Measurements from ENCODE around the gene RNF115. TPM values are rescaled to one million over a fixed set of nuclear protein-coding genes. Genes with fewer than 3 reads are reported as not detected.
A peak's percentile ranks its signal among the peaks of the same experiment; 100 is the strongest.

RNF115 gene
- total and polyA plus RNA-seq, 2 of the 13 experiments (the other 11 are each of a cell fraction or from before 2014, with no cell fraction given) = 6.0 to 10.1 TPM

GRCh38 chr1:145859491-145860023 is 35.7 kb upstream of the RNF115 start (continued):
- 0 out of 2 replicates have a peak, but pooled peaks have one; percentile 34 for TF ChIP-seq RERE (CRISPR knock-in tag; IDR thresholded peaks at IDR 0.05; ENCODE audit: low read depth)
- TF ChIP-seq REXO4 (CRISPR knock-in tag; IDR thresholded peaks at IDR 0.05; ENCODE audit: borderline replicate concordance) = no peak
- no peak for TF ChIP-seq NRL (CRISPR knock-in tag; IDR thresholded peaks at IDR 0.05; ENCODE audit: borderline replicate concordance)
- 0 out of 2 replicates have a peak, but pooled peaks have one; percentile 36 for TF ChIP-seq ZNF451 (CRISPR knock-in tag; IDR thresholded peaks at IDR 0.05)
- TF ChIP-seq RFXANK (CRISPR knock-in tag; IDR thresholded peaks at IDR 0.05) = no peak
- TF ChIP-seq MXI1 (IDR thresholded peaks at IDR 0.05; ENCODE audit: borderline replicate concordance, low read depth, low read length) = peak; percentile 56; the same call in 1 of the 3 replicates
- peak; percentile 68 for TF ChIP-seq XRCC5 (optimal IDR thresholded peaks at IDR 0.05; ENCODE audit: low read length)
- TF ChIP-seq ASH2L (IDR thresholded peaks at IDR 0.05; ENCODE audit: insufficient read length, low read depth, low read length) = peak; percentile 58
- TF ChIP-seq HES4 (CRISPR knock-in tag; IDR thresholded peaks at IDR 0.05; ENCODE audit: borderline replicate concordance) = peak; percentile 7; the same call in 1 of the 2 replicates
- TF ChIP-seq SPEN (CRISPR knock-in tag; IDR thresholded peaks at IDR 0.05; ENCODE audit: low read depth) = no peak; the same call in 1 of the 2 replicates
- no peak for TF ChIP-seq ZNF562 (CRISPR knock-in tag; IDR thresholded peaks at IDR 0.05; ENCODE audit: borderline replicate concordance)
- TF ChIP-seq FLYWCH1 (CRISPR knock-in tag; IDR thresholded peaks at IDR 0.05) = no peak
- 0 out of 2 replicates have a peak, but pooled peaks have one; percentile 8 for TF ChIP-seq ZSCAN31 (CRISPR knock-in tag; IDR thresholded peaks at IDR 0.05; ENCODE audit: low read depth)
- 0 out of 2 replicates have a peak, but pooled peaks have one; percentile 13 for TF ChIP-seq ZBTB38 (CRISPR knock-in tag; IDR thresholded peaks at IDR 0.05)
- TF ChIP-seq ZNF788 (CRISPR knock-in tag; IDR thresholded peaks at IDR 0.05; ENCODE audit: borderline replicate concordance) = peak; percentile 35; the same call in 1 of the 2 replicates
- TF ChIP-seq DMAP1 (CRISPR knock-in tag; IDR thresholded peaks at IDR 0.05) = no peak
- TF ChIP-seq BCL3 (CRISPR knock-in tag; IDR thresholded peaks at IDR 0.05) = 0 out of 2 replicates have a peak, but pooled peaks have one; percentile 11
- 0 out of 2 replicates have a peak, but pooled peaks have one; percentile 10 for TF ChIP-seq ZNF350 (CRISPR knock-in tag; IDR thresholded peaks at IDR 0.05; ENCODE audit: borderline replicate concordance, low read depth)
- TF ChIP-seq ZNF619 (CRISPR knock-in tag; IDR thresholded peaks at IDR 0.05) = 0 out of 2 replicates have a peak, but pooled peaks have one; percentile 16
- TF ChIP-seq SP5 (CRISPR knock-in tag; IDR thresholded peaks at IDR 0.05; ENCODE audit: borderline replicate concordance, low read depth) = no peak; the same call in 1 of the 2 replicates
- no peak for TF ChIP-seq MAFG (CRISPR knock-in tag; IDR thresholded peaks at IDR 0.05)
- TF ChIP-seq ZNF121 (CRISPR knock-in tag; IDR thresholded peaks at IDR 0.05) = no peak
- TF ChIP-seq MYNN (CRISPR knock-in tag; IDR thresholded peaks at IDR 0.05; ENCODE audit: low read depth) = no peak
- 0 out of 2 replicates have a peak, but pooled peaks have one; percentile 33 for TF ChIP-seq ZNF761 (CRISPR knock-in tag; conservative IDR thresholded peaks at IDR 0.05)

All from HepG2 (cell line).